NOMO-1 treated with dmso at 0.1 percent for 144 hours (cell line): Measurements from ENCODE around the gene RBM8A.

Experiments
- DNase-seq: peaks from one replicate; lab custom pipeline; 2025; ENCODE audit not compliant: unreplicated experiment; lab: John Stamatoyannopoulos, UW

RBM8A gene

GRCh38 chr1:145927063-145927886 lies at the start of gene RBM8A:
Gene RBM8A, minus strand, starts transcription at chr1:145927484. Its CDS starts 58 bp downstream, at chr1:145927426.
- DNase-seq, result peak; percentile 99

- no peak for DNase-seq
Observed at GRCh38 chr1:145977016-145977415, 49.7 kb upstream of the RBM8A start.

- DNase-seq, result no peak
Observed at GRCh38 chr1:145975216-145975615, 47.9 kb upstream of the RBM8A start.

GRCh38 chr1:145974721-145975120 lies 47.4 kb upstream of the RBM8A start:
- no peak for DNase-seq

- no peak for DNase-seq
Observed at GRCh38 chr1:145972580-145972979, 45.3 kb upstream of the RBM8A start.

- DNase-seq, result no peak
Observed at GRCh38 chr1:145967288-145967687, 40.0 kb upstream of the RBM8A start.

GRCh38 chr1:145965119-145965744 lies 37.9 kb upstream of the RBM8A start:
- no peak for DNase-seq

- DNase-seq, result peak; percentile 83
Observed at GRCh38 chr1:145964328-145965118, 37.2 kb upstream of the RBM8A start, which contains the start of the genes ANKRD34A and POLR3GL. Gene ANKRD34A, minus strand, starts transcription at chr1:145964575. Its CDS starts 2,816 bp downstream, at chr1:145961759. Gene POLR3GL, plus strand, starts transcription at chr1:145964690. Its CDS starts 10,176 bp downstream, at chr1:145974866.

- no peak for DNase-seq
Observed at GRCh38 chr1:145963265-145964019, 36.2 kb upstream of the RBM8A start.

GRCh38 chr1:145962157-145963102 lies 35.1 kb upstream of the RBM8A start:
- no peak for DNase-seq

GRCh38 chr1:145961425-145962156 lies 34.3 kb upstream of the RBM8A start:
- DNase-seq, result no peak

- no peak for DNase-seq
Observed at GRCh38 chr1:145961109-145961424, 33.8 kb upstream of the RBM8A start.

- no peak for DNase-seq
Observed at GRCh38 chr1:145960468-145961108, 33.3 kb upstream of the RBM8A start.

GRCh38 chr1:145959957-145960467 lies 32.7 kb upstream of the RBM8A start:
- DNase-seq, result no peak

- DNase-seq, result no peak
Observed at GRCh38 chr1:145959333-145959732, 32.0 kb upstream of the RBM8A start.

- DNase-seq, result no peak
Observed at GRCh38 chr1:145958734-145959133, 31.4 kb upstream of the RBM8A start.

GRCh38 chr1:145957443-145958319 lies 30.4 kb upstream of the RBM8A start, which contains the start of gene LIX1L:
Gene LIX1L, minus strand, starts transcription at chr1:145958017. Its CDS starts 90 bp downstream, at chr1:145957927.
- peak; percentile 90 for DNase-seq
